Cerebellar nuclear complex (tissue), 1 donor: ENCODE results near the gene MTOR.
"Not testable (repeated sequence)": the region's sequence is repeated elsewhere in the genome, so short reads cannot be mapped to it uniquely, and the experiment has no call there.

Experiments
- DNase-seq, 2 experiments: peaks; one replicate each; lab custom pipeline; 2025; lab: John Stamatoyannopoulos, UW

Gene MTOR

DNA sequence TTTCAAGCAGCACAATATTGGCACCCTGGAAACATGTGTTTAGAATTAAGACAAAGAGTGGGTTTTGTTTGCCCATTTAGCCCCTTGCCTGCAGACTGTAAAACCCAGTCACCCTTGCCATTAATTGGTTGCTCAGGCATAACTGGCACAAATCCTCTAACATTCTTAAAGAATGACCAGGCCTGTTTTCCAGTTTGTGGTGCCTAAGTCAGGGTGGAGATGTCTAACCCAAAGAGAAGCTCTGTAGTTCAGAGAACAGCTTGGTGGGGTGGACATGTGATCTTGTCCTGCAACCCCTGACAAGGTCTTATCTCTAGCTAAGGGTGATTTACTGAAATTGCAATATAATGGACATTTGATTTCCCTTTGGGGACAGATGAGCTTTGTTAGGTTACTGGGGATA lies 82.0 kb downstream of the MTOR start:
- no peak for DNase-seq

DNA sequence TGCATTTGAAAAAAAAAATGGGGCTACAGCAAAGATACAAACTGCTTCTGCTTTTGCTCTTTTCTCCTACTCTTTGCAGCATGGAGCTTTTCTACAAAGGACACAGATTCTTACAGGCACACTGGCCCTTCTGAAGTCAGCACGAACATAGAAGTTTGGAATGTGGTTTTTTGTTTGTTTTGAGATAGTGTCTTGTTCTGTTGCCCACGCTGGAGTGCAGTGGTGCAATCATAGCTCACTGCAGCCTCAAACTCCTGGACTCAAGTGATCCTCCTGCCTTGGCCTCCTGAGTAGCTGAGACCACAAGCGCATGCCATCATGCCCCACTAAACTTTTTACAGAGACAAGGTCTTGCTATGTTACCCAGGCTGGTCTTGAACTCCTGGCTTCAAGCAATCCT lies 82.6 kb downstream of the MTOR start:
- not testable (repeated sequence) for DNase-seq

DNA sequence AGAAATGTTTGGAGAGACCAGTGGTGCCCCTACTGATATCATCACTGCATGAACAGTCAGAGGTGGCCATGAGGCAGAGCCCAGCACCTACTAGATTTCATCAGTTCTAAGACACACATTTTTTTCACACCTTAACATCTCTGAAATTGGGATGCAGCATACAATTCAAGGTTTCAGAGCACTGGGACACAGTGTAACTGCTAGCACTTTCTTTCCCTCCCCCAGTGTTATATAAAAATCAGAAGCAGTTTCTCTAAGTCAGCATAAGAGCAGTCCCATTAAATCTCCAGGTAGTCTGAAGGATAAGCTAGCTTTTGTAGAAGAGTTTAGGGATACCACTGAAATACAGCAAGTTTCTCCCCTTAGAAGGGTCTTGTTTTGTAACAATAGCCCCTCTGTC lies 83.2 kb downstream of the MTOR start:
- no peak for DNase-seq

DNA sequence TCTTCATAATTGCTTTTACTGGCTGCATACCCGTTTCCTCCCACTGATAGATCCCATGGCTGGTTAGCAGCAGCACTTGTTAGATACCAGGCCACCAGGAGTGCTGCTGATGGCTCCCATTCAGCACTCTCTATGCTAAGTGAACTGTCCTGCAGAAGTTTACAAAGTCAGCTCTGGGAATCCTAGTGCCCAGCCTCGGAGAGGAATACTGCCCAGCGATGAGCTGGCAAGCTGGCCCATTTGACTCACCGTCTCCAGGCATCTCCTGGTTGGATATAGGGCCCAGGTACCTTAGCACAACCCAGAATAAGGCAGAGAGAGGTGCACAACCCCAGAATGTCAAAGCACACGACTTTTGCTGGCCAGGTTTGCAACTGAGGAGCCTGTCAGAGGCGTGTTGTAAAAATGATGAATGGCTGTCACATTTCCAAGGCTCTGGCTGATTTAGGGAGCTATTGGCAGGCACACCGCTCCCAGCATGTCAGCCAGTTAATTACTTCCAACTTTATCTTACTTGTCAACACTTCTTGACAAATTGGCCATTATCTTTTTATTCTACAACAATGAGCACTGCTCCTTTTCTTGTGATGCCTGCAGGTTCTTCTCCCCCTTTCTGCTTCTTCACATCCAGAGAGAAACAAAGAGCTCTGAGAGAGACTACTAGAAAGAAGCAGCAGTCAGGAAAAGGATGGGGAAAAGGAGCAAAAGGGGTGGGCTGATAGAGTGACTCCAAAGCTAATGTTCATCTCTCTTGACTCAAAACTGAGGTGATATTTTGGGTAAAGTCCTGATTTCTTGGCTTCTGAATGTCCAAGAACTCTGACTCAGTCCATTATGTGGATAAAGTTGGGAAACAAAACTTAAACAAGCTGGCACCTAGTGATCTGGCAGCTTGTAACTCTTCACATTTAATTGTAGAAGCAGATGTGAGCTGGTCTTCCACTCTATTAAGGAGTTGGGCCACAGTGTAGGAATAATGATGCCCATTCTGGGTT lies 84.0 kb downstream of the MTOR start:
- DNase-seq = no peak

DNA sequence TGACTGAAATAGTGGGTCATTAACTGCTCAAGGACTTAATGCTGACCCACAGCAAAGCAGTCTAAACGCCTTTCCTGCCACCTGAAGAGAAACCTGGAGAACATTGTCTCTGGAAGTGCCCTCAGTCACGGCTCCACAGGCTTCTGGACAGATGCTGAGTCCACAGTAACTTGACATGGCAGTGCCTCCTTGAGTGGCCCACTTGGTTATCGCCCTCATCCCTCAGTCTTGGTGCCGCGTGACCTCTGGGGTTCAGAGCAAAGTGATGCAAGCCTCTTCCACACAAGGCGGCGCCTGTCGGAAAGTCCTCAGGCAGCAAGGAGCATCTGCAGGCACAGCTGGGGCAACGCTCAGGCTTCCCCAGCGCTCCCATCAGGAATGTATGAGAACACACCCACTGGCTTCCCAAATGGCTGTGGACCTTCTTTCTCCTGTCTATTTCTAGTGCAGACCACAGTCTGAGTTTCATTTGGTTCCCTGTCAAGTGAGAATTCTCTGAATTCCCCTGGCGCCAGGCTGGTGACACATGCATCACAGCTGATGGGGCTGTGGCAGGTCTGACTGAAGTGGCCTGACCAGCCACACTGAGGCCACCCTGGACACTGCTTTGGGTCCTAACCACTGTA lies 86.2 kb downstream of the MTOR start:
- DNase-seq = no peak

DNA sequence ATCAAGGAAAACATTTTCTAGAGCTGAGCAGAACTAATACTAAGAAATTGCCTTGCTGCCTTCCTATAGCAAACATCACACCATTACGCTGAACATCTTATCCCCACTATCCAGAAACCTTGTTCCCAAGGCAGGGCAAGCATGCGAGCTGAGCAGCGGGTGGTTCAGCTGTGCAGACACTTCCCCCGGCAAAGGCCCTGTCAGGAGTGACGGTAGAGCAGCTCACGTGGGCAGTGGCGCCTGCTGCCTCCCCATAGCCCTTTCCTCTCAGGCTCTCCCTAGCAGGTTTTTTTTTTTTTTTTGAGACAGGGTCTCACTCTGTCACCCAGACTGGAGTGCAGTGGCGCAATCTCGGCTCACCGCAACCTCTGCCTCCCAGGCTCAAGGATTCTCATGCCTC lies 86.9 kb downstream of the MTOR start:
- no peak for DNase-seq

DNA sequence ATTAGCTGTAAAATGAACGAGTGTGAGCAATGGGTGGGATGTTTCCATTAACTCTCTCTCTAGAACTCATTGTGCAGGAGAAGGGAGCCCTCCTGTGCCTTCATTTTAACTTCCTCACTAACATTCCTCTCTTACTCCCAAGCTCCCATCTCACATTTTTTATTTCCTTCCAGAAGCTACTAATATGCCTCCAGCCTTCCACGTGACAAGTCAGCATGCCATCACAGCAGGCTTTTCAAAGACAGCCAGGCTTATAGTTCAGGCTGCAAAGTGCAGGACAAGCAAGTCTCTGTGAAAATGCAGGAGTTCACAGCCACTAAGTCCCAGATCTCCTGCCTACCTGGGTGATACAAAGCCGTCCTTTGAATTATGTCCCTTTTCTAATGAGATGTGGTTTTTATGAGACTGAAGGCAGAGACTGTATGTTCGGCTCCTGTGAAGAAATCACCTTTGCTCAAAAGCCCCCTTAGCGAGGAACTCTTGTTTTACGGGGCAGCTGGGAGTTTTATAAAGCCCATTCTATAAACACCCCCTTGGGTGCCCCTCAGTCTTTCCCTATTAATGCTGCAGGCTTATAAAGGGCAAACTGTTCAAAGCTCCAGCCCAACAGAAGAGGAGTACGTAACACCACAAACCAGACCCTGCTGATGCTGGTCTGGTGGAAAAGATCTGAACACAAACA lies 87.9 kb downstream of the MTOR start:
- peak; percentile 17 to 22 for DNase-seq

DNA sequence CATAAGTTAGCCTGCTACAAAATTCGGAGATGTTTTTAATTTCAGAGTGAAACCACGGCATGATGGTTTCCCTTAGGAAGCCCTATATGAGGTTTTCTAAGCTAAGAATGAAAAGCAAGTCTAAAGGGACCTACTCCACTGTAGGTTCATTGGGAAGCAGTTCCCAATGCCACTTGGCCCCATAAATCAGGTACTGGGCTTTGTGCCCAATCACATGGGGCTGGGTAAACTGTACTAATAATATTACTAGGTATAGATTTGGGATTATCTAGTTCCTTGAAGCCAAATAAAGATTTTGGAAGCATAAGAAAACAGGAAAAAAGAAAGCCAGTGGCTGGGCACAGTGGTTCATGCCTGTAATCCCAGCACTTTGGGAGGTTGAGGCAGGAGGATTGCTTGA lies 92.2 kb downstream of the MTOR start:
- DNase-seq = no peak

DNA sequence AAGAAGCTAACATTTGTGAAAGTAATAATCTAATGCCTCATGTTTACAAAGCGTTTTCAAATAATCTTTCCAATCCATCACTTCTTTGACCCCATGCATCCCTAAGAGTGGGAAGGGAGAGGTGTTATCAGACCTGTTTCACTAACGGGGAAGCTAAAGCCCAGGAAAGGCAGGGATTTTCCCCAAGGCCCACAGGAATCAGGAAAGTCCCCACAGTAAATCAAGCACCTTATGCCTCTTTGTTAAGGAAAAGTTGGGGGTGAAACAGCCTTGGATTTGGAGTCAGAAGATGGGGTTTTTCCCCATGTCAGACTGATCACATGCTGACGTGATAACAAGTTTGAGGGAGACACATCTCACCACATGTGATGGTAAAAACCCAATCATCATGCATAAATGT lies 93.1 kb downstream of the MTOR start:
- no peak for DNase-seq

DNA sequence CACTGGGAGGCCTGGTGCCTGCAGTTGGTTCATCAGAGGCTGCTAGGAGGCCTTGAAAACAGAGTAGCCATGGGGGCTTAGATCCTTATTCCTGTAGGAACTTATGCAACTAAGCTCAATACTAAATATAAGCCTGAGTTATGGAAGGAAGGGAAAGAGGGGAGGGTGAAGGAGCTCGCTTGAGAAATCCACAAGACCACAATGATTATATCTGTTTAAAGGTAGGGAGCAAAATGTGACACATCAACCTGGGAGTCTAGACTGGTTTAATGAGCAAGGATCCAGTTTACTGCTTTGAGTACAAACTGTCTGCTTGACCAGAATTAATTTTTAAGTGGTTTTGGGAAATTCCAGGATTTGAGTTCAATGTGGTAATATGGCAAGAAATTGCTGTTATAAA lies 93.6 kb downstream of the MTOR start:
- DNase-seq = no peak

DNA sequence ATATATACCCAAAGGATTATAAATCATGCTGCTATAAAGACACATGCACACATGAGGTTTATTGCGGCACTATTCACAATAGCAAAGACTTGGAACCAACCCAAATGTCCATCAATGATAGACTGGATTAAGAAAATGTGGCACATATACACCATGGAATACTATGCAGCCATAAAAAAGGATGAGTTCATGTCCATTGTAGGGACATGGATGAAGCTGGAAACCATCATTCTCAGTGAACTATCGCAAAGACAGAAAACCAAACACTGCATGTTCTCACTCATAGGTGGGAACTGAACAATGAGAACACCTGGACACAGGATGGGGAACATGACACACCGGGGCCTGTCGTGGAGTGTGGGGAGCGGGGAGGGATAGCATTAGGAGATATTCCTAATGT lies 95.6 kb downstream of the MTOR start:
- not testable (repeated sequence) for DNase-seq

DNA sequence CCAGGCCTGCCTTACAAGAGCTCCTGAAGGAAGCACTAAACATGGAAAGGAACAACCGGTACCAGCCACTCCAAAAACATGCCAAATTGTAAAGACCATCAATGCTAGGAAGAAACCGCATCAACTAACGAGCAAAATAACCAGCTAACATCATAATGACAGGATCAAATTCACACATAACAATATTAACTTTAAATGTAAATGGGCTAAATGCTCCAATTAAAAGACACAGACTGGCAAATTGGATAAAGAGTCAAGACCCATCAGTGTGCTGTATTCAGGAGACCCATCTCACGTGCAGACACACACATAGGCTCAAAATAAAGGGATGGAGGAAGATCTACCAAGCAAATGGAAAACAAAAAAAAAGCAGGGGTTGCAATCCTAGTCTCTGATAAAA lies 99.6 kb downstream of the MTOR start:
- DNase-seq = not testable (repeated sequence)

DNA sequence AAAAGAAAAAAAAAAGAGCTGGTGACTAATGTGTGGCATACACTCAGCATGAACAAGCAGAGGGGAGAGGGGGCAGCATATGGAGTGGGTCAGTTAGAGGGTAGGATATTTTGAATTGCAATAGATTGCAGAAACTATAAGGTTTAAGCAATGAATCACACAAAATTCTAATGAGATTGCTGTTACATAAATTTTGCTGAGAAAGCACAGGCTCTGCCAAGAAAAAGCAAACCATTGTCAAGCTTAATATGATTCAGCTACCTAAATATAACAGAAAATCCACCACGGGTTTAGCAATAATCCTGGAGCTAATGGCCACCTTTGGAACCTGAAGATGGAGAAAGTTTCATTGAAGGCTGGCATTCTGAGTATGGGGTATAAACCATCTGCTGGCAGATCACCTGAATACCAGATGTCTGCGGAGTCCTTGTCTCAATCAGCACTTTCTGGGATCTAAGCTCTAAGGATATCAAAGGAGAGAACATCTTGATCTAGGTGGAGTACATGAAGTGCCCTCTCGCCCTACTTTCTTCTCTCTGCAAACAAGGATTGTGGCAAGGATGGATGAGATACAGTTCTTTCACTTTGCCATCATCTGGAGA lies 103.5 kb downstream of the MTOR start:
- no peak for DNase-seq

DNA sequence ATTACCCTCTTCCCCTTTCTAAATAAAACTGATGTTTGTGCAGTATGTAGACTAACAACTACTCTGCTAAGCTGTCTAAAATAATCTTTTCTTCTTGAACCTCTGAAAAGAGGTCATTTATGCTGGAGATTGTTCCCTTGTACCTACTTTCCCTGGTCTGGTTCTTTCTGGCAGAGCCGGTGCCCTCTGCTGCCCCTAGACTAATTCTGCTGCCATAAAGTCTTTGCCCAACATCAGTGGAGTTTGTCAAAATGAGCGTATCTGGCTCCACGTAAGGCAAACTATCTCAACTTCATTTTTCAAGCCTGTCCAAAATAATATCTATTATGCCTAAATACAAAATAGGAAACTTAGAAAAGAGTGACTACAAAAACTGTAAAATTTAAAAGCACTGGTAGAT lies 104.1 kb downstream of the MTOR start:
- DNase-seq = no peak

DNA sequence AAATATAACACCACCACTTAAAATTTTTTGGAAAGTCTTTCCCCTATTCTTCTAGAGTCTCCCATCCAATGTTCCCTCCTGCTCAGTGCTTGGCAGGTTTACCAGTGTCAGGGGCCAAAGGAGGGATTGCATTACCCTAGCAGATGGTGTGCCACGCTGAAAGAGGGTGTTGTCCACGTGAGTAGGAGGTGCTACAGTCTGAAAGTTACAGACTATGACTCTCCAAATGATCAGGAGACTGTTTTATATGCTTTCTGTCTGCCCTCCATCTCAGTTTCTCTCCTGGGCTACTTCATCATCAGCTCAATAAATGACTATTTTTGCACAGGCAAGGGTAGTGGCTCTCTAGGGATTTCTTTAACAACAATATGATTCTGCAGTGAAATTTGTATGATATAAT lies 104.5 kb downstream of the MTOR start:
- DNase-seq = peak in 1 of 2 experiments; percentile 31

DNA sequence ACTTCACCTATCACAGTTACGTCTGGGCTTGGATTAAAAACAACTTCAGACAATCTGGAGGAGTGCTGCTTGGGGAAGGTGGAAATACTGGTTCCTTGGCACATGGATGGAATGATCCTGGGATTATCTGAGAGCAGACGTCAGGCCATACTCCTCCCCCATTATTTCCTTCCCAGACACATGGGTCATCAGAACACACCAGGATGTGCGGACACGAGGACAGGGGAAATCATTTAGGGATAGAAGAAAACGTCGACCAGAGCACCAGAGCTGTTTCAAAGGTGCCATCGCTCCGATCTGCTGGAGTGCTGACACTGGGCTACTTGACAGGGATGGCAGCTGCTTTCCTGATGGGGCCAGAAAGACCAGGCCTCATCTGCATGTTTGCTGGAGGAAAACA lies 105.0 kb downstream of the MTOR start:
- DNase-seq = no peak

DNA sequence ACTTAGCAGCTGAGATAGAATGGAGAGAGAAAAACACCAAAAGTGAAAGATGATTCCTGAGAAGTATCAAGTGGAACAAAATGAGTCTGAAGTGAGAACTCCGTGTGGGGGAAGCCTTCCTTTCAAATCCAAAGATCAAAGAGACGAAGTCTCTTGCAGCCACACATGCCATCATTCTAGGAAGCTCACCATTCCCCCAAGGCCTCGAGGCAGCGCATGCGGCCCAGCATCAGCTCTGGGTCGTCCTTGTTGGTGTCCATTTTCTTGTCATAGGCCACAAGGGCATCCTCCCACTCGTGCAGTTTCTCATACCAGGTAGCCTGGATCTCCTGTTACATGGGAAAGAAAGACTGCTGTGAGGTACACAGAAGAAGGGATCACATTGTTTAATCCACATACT lies 105.4 kb downstream of the MTOR start:
- no peak for DNase-seq

DNA sequence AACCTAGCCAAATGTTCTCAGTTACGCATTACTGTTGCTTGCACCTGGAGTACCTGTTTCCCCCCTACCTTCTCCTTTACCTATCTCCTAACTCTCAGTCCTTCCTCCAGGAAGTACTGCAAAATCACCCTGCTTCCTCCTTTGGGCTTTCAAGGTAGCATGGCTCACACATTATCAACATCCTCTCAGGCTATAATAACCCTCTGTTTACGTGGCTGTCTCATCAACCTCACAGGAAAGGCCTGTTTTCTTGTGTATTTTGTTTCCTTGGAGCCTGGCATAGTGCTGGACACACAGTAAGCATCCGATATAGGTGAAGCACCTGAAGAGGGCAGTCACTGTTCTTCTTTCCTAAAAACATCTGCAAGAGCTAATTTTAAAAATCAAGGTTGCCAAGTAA lies 105.9 kb downstream of the MTOR start:
- no peak for DNase-seq

DNA sequence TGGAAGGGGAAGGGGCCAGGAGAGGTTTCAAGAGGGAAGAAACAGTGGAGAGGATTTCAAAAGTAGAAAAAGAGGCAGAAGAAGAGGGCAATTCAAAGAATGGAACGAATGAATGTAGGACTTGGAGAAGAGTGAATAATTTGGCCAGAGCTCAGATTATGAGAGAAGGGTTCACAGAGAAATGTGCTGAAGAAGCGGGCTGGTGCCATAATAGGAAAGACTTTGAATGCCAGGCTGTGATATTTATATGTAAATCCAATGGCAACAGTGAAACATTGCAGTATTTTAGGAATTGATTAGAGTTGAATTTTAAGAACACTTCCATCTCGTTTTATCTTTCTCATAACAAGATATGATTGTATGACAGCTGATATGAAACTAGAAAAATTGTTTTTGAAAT lies 109.2 kb downstream of the MTOR start:
- no peak for DNase-seq

DNA sequence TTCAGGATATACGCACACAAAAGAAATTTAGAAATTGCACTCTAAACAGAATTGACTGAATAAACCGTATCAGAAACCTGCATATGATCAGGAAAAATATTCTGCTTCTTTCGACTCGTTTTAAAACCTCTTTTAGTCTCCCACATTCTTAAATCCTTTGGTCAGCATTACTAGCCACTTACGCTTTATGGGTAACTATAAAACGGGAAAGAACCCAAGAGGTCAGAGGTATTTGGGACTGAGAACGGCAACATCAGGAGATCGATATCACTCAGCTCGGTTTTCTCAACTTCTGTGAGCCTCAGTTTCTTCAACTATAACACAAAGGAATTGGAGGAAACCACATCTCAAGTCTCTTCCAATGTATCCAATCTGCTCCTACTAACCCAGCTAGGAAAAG lies 109.6 kb downstream of the MTOR start:
- no peak for DNase-seq

DNA sequence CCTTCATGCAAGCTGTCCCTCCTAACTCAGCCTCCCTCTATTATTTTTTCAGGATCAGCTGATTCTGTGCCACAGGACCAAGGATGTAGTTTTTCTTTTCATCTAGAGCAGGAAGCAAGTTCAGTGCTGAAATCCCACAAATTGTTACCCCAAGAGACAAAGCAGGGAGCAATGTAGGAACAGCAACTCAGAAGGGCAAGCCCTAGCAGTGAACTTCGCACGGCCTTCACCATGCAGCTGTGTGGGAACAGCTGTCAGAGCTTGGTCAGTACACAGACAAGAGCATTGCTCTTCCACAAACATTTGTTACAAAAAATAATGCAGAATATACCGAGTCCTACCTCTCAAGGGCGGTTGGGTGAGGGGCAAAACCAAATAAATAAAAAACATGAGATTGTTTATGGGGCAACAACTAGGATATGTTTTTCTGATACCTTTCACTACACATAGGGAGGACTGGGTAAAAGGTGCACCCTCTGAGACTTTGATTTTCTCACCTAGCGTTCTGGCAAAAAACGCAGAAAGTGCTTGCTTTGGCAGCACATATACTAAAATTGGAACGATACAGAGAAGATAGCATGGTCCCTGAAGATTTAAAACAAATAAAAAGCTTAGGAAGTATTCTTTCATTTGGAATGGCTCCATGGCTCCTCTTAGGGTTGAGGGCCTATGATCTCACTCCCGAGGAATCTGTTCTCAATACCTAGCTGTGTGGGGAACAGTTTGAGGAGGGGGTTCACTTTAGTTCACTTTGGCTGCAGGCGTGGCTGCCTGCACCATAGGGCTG lies 110.3 kb downstream of the MTOR start:
- no peak for DNase-seq

DNA sequence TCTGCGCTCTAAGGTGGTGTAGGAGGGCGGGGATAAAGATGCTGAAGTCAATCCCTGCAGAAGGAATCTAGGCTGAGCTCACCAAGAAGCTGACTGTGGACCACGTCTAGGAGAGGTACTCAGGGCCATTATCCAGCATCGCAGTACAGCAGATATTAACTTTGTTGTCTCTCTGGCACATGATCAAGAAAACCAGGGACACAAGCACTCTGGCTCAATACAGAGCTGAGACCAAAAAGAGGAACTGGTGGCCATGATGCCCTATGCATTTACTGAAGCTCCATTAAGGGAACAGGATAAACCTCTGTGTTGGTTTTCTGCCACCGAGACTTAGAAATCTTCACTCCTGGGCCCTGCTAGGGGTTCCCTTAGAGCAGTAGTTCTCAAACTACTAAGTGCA lies 111.2 kb downstream of the MTOR start:
- DNase-seq = no peak
